ENCODE results near the gene LTV1.
"Not testable (repeated sequence)": the region's sequence is repeated elsewhere in the genome, so short reads cannot be mapped to it uniquely, and the experiment has no call there.

The LTV1 gene

GRCh38 chr6:143842461-143842901 is 657 bp upstream of the LTV1 start:
- DNase-seq (ENCODE audit: low read depth), result peak; percentile 38

GRCh38 chr6:143843677-143843999 is 500 bp downstream of the LTV1 start:
- DNase-seq (ENCODE audit: low read depth), result no peak

GRCh38 chr6:143844006-143844405 is 868 bp downstream of the LTV1 start:
- DNase-seq (ENCODE audit: low read depth), result no peak

- no peak for DNase-seq (ENCODE audit: low read depth)
Observed at GRCh38 chr6:143845033-143845432, 1.9 kb downstream of the LTV1 start.

GRCh38 chr6:143851706-143852105 is 8.6 kb downstream of the LTV1 start:
- not testable (repeated sequence) for DNase-seq (ENCODE audit: low read depth)

- not testable (repeated sequence) for DNase-seq (ENCODE audit: low read depth)
Observed at GRCh38 chr6:143855057-143855456, 11.9 kb downstream of the LTV1 start.

GRCh38 chr6:143856762-143857161 is 13.6 kb downstream of the LTV1 start:
- DNase-seq (ENCODE audit: low read depth), result not testable (repeated sequence)

- no peak for DNase-seq (ENCODE audit: low read depth)
Observed at GRCh38 chr6:143857651-143858050, 14.5 kb downstream of the LTV1 start.

- no peak for DNase-seq (ENCODE audit: low read depth)
Observed at GRCh38 chr6:143859891-143860660, 16.9 kb downstream of the LTV1 start.

GRCh38 chr6:143863771-143864170 is 20.6 kb downstream of the LTV1 start:
- no peak for DNase-seq (ENCODE audit: low read depth)

GRCh38 chr6:143864234-143864633 is 21.1 kb downstream of the LTV1 start, which contains the start of gene ZC2HC1B:
TSS of gene ZC2HC1B (plus strand) at chr6:143864474. CDS start at chr6:143864540, 66 bp downstream.
- no peak for DNase-seq (ENCODE audit: low read depth)

GRCh38 chr6:143867236-143867635 is 24.1 kb downstream of the LTV1 start:
- DNase-seq (ENCODE audit: low read depth), result no peak

GRCh38 chr6:143868808-143869207 is 25.7 kb downstream of the LTV1 start:
- DNase-seq (ENCODE audit: low read depth), result not testable (repeated sequence)

GRCh38 chr6:143871202-143871730 is 28.1 kb downstream of the LTV1 start:
- DNase-seq (ENCODE audit: low read depth), result not testable (repeated sequence)

- DNase-seq (ENCODE audit: low read depth), result peak; percentile 5
Observed at GRCh38 chr6:143872201-143872600, 29.1 kb downstream of the LTV1 start.

- not testable (repeated sequence) for DNase-seq (ENCODE audit: low read depth)
Observed at GRCh38 chr6:143873600-143873999, 30.5 kb downstream of the LTV1 start.

GRCh38 chr6:143874503-143874902 is 31.4 kb downstream of the LTV1 start:
- DNase-seq (ENCODE audit: low read depth), result not testable (repeated sequence)

GRCh38 chr6:143877584-143878271 is 34.6 kb downstream of the LTV1 start:
- no peak for DNase-seq (ENCODE audit: low read depth)

- no peak for DNase-seq (ENCODE audit: low read depth)
Observed at GRCh38 chr6:143878272-143878760, 35.2 kb downstream of the LTV1 start.

- DNase-seq (ENCODE audit: low read depth), result no peak
Observed at GRCh38 chr6:143880412-143880811, 37.3 kb downstream of the LTV1 start.

- no peak for DNase-seq (ENCODE audit: low read depth)
Observed at GRCh38 chr6:143882401-143882930, 39.3 kb downstream of the LTV1 start.

GRCh38 chr6:143884216-143884900 is 41.2 kb downstream of the LTV1 start:
- DNase-seq (ENCODE audit: low read depth), result no peak

All from stromal cell of bone marrow (primary cell).